Breast epithelium (tissue), 3 donors: ENCODE results near the gene EHMT2.
A peak's percentile ranks its signal among the peaks of the same experiment; 100 is the strongest.

ENCODE experiments used
- POLR2A ChIP-seq: fragments of 450-650 bp; IDR thresholded peaks from one replicate; pipeline ENCODE4 v1.6.1; 2016; ENCODE audit warnings: antibody characterized with exemption, mild to moderate bottlenecking, moderate library complexity
- POLR2AphosphoS5 ChIP-seq, 3 donors: sonication (generic); formaldehyde crosslinking; IDR thresholded peaks; one replicate each; pipeline ENCODE4 v1.6.1; 2017; ENCODE audit warnings: antibody characterized with exemption in 3 of 3
- TF ChIP-seq, protein P1 (sequence below), 3 donors: fragments of 450-650 bp; IDR thresholded peaks; one replicate each; pipeline ENCODE4 v1.5.1; 2016 to 2017; ENCODE audit warnings: antibody characterized with exemption in 3 of 3, mild to moderate bottlenecking in 3 of 3, moderate library complexity in 3 of 3

DNA sequence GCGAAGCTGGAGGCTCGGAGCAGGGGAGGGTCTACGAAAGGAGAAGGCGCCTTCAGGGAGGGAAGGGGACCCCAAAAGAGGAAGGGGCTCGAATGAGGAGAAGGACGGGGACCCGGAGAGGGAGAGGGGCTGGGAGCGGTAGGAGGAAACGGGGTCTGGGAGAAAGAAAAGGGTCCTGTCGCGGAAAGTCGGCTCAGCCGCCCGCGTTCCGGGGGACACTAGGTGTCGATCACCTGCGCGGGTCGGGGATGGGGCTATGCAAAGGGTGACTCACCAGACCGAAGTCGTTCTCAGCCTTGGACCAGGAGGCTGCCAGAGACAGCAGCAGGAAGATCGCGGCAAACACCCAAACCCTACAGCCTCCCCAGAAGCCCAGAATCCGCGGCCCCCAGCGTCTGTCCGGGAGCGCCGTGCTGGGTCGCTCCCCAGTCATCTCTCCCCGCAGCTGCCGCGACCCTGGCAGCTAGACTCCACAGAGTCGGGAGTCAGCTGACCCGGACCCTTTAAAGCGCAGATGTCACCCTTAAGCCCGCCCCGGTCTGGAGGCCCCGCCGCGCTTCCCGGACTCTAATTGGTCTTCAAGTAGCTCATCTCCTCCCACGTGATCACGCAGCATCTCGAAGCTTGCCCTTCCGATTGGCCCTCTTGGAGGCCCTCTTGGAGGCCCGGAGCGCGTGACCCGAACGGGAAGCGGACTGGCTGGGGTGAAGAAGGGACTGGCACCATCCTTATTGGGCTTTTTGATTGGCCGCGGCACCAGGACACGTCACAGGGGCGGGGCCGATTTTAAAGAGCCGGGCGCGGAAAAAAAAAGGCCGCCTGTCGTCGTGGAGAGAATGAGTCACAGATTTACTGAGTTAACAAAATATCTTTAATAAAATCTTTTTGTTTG, 34.9 kb downstream of the EHMT2 start, which contains the start of gene NEU1:
- TF ChIP-seq, protein P1, sequence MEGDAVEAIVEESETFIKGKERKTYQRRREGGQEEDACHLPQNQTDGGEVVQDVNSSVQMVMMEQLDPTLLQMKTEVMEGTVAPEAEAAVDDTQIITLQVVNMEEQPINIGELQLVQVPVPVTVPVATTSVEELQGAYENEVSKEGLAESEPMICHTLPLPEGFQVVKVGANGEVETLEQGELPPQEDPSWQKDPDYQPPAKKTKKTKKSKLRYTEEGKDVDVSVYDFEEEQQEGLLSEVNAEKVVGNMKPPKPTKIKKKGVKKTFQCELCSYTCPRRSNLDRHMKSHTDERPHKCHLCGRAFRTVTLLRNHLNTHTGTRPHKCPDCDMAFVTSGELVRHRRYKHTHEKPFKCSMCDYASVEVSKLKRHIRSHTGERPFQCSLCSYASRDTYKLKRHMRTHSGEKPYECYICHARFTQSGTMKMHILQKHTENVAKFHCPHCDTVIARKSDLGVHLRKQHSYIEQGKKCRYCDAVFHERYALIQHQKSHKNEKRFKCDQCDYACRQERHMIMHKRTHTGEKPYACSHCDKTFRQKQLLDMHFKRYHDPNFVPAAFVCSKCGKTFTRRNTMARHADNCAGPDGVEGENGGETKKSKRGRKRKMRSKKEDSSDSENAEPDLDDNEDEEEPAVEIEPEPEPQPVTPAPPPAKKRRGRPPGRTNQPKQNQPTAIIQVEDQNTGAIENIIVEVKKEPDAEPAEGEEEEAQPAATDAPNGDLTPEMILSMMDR (IDR thresholded peaks at IDR 0.05), result no peak
- TF ChIP-seq POLR2AphosphoS5 (IDR thresholded peaks at IDR 0.05), result peak; percentile 90 to 97 (median 93)
- peak; percentile 96 for TF ChIP-seq POLR2A
